Myocyte (in vitro differentiated cells): ENCODE measurements around the gene CPHXL. TPM values are rescaled to one million over a fixed set of nuclear protein-coding genes. Genes with fewer than 3 reads are reported as not detected.
A peak's percentile ranks its signal among the peaks of the same experiment; 100 is the strongest.

ENCODE experiments used
- DNase-seq: peaks from one replicate; pipeline ENCODE4 v3.0.0-alpha.2; 2012; ENCODE audit warnings: low read depth
- total RNA-seq: library from RNA; depleted of rRNA; stranded (reverse); fragments of >200 nt; gene quantifications from 2 replicates; pipeline ENCODE4 v1.2.3, GENCODE V29; 2014

The CPHXL gene
- total RNA-seq, 1 donor from 2014 or later, result not detected

GRCh38 chr16:75702242-75702641, 24.0 kb downstream of the CPHXL start:
- no peak for DNase-seq

DNA sequence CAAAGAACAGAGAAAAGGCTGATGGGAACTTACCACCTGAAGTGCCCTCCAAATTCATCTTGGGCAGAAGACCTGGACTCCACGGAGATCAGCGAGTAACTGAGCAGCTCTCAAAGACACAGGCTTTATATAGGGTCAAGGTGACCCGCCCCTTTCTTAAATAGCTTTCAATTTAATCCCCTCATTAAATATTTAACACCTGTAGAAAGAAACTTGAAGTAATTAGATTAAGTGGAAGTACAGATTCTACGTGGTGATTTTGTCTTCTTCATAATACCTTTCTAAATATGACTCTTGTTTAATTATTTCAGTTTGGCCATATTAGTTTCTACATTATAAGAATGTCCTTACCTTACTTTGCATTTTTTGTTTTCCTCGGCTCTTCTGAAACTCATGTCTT, 24.9 kb downstream of the CPHXL start, which contains the start of gene DUXB:
DUXB (minus strand) TSS at position 101 of the 400 bp plus-strand sequence; CDS start at position 58, 43 bp downstream.
- no peak for DNase-seq

DNA sequence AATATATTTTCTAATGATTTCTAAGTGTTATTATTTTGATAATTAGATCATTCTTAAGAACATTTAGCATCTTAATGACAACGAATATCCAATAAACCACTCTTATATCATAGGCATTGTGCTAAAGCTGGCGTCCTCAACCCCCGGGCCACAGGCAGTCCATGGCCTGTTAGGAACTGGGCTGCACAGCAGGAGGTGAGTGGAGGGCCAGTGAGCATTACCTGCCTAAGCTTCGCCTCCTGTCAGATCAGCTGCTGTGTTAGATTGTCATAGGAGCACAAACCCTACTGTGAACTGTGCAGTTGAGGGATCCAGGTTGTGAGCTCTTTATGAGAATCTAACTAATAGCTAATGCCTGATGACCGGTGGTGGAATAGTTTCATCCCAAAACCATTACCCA, 28.7 kb downstream of the CPHXL start:
- no peak for DNase-seq

- DNase-seq, result peak; percentile 6
Measured at GRCh38 chr16:75695708-75696107, 30.6 kb downstream of the CPHXL start.

- DNase-seq, result peak; percentile 7
Measured at GRCh38 chr16:75687361-75687760, 38.9 kb downstream of the CPHXL start.

GRCh38 chr16:75682308-75682707, 44.0 kb downstream of the CPHXL start:
- DNase-seq, result no peak

GRCh38 chr16:75679366-75679765, 46.9 kb downstream of the CPHXL start:
- no peak for DNase-seq

DNA sequence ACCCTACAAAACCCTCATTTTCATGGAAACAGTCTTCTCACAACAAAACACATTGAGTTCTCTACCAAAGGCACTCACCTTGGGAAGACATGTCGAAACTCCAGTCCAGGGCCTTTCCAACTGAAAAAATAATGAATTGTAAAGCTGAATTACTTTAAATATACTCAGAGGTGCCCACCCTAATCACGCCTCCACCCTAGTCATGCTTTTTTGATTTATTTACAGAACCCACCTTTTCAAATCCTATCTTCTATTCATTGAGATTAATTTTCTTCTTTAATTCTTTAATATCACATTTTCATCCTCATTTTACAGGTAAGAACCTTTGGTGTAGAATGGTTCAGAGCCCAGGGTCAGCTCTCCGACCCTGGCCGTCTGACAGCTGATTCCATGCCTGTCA, 49.4 kb downstream of the CPHXL start, which contains the start of gene CPHXL2:
CPHXL2 (minus strand) TSS at position 101 of the 400 bp plus-strand sequence; CDS start at position 91, 10 bp downstream.
- DNase-seq, result no peak

DNA sequence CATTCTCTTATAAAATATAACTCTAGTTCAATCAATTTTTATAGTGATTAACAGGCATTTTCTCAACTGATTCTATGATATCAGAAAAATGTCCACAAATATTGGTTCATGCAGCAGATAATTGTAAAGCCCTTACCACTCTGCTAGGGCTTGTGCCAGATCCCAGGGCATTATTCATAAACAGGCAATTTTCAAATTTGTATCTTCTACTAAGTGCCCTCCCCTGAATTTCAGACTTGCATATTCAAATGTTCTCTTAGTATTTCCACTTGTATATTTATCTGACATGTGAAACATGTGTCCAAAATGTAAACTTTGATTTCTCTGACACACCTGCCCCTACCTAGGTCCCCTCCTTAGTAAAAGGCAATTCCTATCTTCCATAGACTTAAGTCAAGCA, 58.8 kb downstream of the CPHXL start:
- no peak for DNase-seq

Other genes starting within 250 kb of the CPHXL start
- 0.29 and 0.94 TPM in 2 replicates for gene CHST6, start 231.0 kb downstream of the CPHXL start, total RNA-seq
- not detected in 2 replicates for gene CHST5, start 190.4 kb downstream of the CPHXL start, total RNA-seq
- 10.4 and 10.6 TPM in 2 replicates for gene TMEM231, start 170.2 kb downstream of the CPHXL start, total RNA-seq
- gene GABARAPL2, start 160.1 kb downstream of the CPHXL start, total RNA-seq, result 94.1 and 105 TPM in 2 replicates
- 28.9 and 33.4 TPM in 2 replicates for gene ADAT1, start 103.2 kb downstream of the CPHXL start, total RNA-seq
- 174 and 179 TPM in 2 replicates for gene KARS1, start 78.8 kb downstream of the CPHXL start, total RNA-seq
- 106 and 111 TPM in 2 replicates for gene TERF2IP, start 78.7 kb downstream of the CPHXL start, total RNA-seq
- not detected in 2 replicates for gene CPHXL2, start 49.5 kb downstream of the CPHXL start, total RNA-seq
- not detected in 2 replicates for gene DUXB, start 25.0 kb downstream of the CPHXL start, total RNA-seq